IMR-90 (cell line): ENCODE data around the gene ENOX1. TPM values are rescaled to one million over a fixed set of nuclear protein-coding genes. Genes with fewer than 3 reads are reported as not detected.

Experiments
- ATAC-seq: fragments of 200-7000 bp; cut with Tn5 transposase; 2 replicates; pipeline ENCODE4 v1.9.1; 2020; ENCODE audit warnings: low read depth, mild to moderate bottlenecking, moderate library complexity
- BruUV-seq: library from RNA; stranded (reverse); fragments of 400-500 nt; replicated peaks from 2 replicates; lab custom pipeline; 2021; lab: Mats Ljungman, UMichigan
- CTCF ChIA-PET: fragments of 300-600 bp; formaldehyde crosslinking; extraction: SDS; loops from one replicate; lab custom pipeline; 2021; ENCODE audit warnings: antibody characterized with exemption; lab: Yijun Ruan, JAX
- POLR2A ChIA-PET: fragments of 300-600 bp; sonication (Branson Sonifier 250); formaldehyde crosslinking; loops from one replicate; lab custom pipeline; 2022; ENCODE audit warnings: antibody characterized with exemption; ENCODE audit not compliant: unreplicated experiment; lab: Charles Lee
- DNase-seq: peaks from one replicate; pipeline ENCODE4 v3.0.0; 2013
- H2AFZ ChIP-seq: replicated peaks from 2 replicates; pipeline ENCODE3; 2013; ENCODE audit warnings: low read length, mild to moderate bottlenecking; ENCODE audit not compliant: poor library complexity
- H2AK5ac ChIP-seq: 2 replicates; pipeline ENCODE4 v1.6.1; 2013; ENCODE audit warnings: low read depth, low read length, inconsistent platforms
- H2AK9ac ChIP-seq: replicated peaks from 2 replicates; pipeline ENCODE3; 2013; ENCODE audit warnings: mild to moderate bottlenecking, low read depth, low read length, moderate library complexity; ENCODE audit not compliant: poor library complexity
- H2BK120ac ChIP-seq: 2 replicates; pipeline ENCODE4 v1.6.1; 2013; ENCODE audit warnings: low read depth, low read length, inconsistent platforms
- H2BK15ac ChIP-seq: 3 replicates; pipeline ENCODE4 v1.6.1; 2013; ENCODE audit warnings: low read depth, low read length, inconsistent platforms
- H2BK20ac ChIP-seq: 2 replicates; pipeline ENCODE4 v1.6.1; 2013; ENCODE audit warnings: low read depth, mild to moderate bottlenecking, inconsistent platforms, low read length, moderate library complexity
- H2BK5ac ChIP-seq: 2 replicates; pipeline ENCODE4 v1.6.1; 2013; ENCODE audit warnings: mild to moderate bottlenecking, low read depth, low read length, inconsistent platforms; ENCODE audit not compliant: poor library complexity, severe bottlenecking
- H3K14ac ChIP-seq: replicated peaks from 2 replicates; pipeline ENCODE4 v1.6.1; 2013; ENCODE audit warnings: low read depth, low read length, inconsistent platforms
- H3K18ac ChIP-seq: 2 replicates; pipeline ENCODE4 v1.6.1; 2013; ENCODE audit warnings: low read depth, low read length, control low read depth
- H3K23ac ChIP-seq: 2 replicates; pipeline ENCODE4 v1.6.1; 2013; ENCODE audit warnings: low read depth, low read length, inconsistent platforms
- H3K27ac ChIP-seq: 2 replicates; pipeline ENCODE4 v1.5.1; 2013; ENCODE audit warnings: mild to moderate bottlenecking, control low read depth, low read length; ENCODE audit not compliant: insufficient read depth
- H3K27me3 ChIP-seq: 2 replicates; pipeline ENCODE4 v1.6.1; 2013; ENCODE audit warnings: low read length; ENCODE audit not compliant: control insufficient read depth, insufficient read depth
- H3K36me3 ChIP-seq: 2 replicates; pipeline ENCODE4 v1.6.1; 2013; ENCODE audit warnings: low read length, mixed read lengths; ENCODE audit not compliant: control insufficient read depth, insufficient read depth
- H3K4ac ChIP-seq: 2 replicates; pipeline ENCODE4 v1.6.1; 2013; ENCODE audit warnings: low read depth, low read length, inconsistent platforms
- H3K4me1 ChIP-seq: 2 replicates; pipeline ENCODE4 v1.6.1; 2013; ENCODE audit warnings: low read length, mixed read lengths; ENCODE audit not compliant: control insufficient read depth, insufficient read depth
- H3K4me2 ChIP-seq: 2 replicates; pipeline ENCODE4 v1.6.1; 2013; ENCODE audit warnings: low read depth, mild to moderate bottlenecking, control low read depth, low read length, moderate library complexity
- H3K4me3 ChIP-seq: 2 replicates; pipeline ENCODE4 v1.5.1; 2013; ENCODE audit warnings: low read depth, mild to moderate bottlenecking, control low read depth, low read length, moderate library complexity; ENCODE audit not compliant: insufficient read depth
- H3K56ac ChIP-seq: 2 replicates; pipeline ENCODE4 v1.6.1; 2013; ENCODE audit warnings: low read length, inconsistent platforms; ENCODE audit not compliant: insufficient read depth; ENCODE audit errors: extremely low read depth
- H3K79me1 ChIP-seq, 2 experiments: 2 replicates each; pipeline ENCODE4 v1.6.1; 2013; ENCODE audit warnings: low read length in 2 of 2, inconsistent platforms in 1 of 2, low read depth in 1 of 2
- H3K9ac ChIP-seq: 2 replicates; pipeline ENCODE4 v1.6.1; 2013; ENCODE audit warnings: low read depth, low read length, control low read depth
- H3K9me1 ChIP-seq: 2 replicates; pipeline ENCODE4 v1.6.1; 2013; ENCODE audit warnings: low read length, inconsistent platforms; ENCODE audit not compliant: insufficient read depth
- H3K9me3 ChIP-seq: 2 replicates; pipeline ENCODE4 v1.6.1; 2013; ENCODE audit warnings: low read length; ENCODE audit not compliant: control insufficient read depth, insufficient read depth
- H4K20me1 ChIP-seq: 2 replicates; pipeline ENCODE4 v1.6.1; 2013; ENCODE audit warnings: low read length, inconsistent platforms; ENCODE audit not compliant: insufficient read depth
- H4K5ac ChIP-seq: 2 replicates; pipeline ENCODE4 v1.6.1; 2013; ENCODE audit warnings: mild to moderate bottlenecking, low read depth, low read length, control low read depth
- H4K8ac ChIP-seq, 2 experiments: 2 replicates each; pipeline ENCODE4 v1.6.1; 2013; ENCODE audit warnings: low read depth in 2 of 2, low read length in 2 of 2, control low read depth in 1 of 2, inconsistent platforms in 1 of 2
- H4K91ac ChIP-seq: 2 replicates; pipeline ENCODE4 v1.6.1; 2013; ENCODE audit warnings: low read depth, low read length, inconsistent platforms; ENCODE audit not compliant: insufficient read depth
- BHLHE40 ChIP-seq: fragments of 150-350 bp; IDR thresholded peaks from 2 replicates; pipeline ENCODE4 v1.6.1; 2016; ENCODE audit warnings: mild to moderate bottlenecking, low read depth, low read length
- FOS ChIP-seq: fragments of 150-350 bp; IDR thresholded peaks from 2 replicates; pipeline ENCODE4 v1.6.1; 2016; ENCODE audit warnings: low read depth, low read length
- NFE2L2 ChIP-seq: fragments of 150-350 bp; IDR thresholded peaks from 2 replicates; pipeline ENCODE4 v1.6.1; 2016; ENCODE audit warnings: low read depth, mild to moderate bottlenecking, low read length
- RAD21 ChIP-seq: IDR thresholded peaks from 2 replicates; pipeline ENCODE4 v1.6.1; 2012; ENCODE audit warnings: low read length, improper control_type of control experiment
- RCOR1 ChIP-seq: IDR thresholded peaks from 2 replicates; pipeline ENCODE4 v1.6.1; 2012; ENCODE audit warnings: mild to moderate bottlenecking, low read length, improper control_type of control experiment; ENCODE audit not compliant: insufficient replicate concordance
- RFX5 ChIP-seq: IDR thresholded peaks from 2 replicates; pipeline ENCODE4 v1.8.0; 2012; ENCODE audit warnings: low read depth, mild to moderate bottlenecking, low read length, moderate library complexity
- SMC3 ChIP-seq: fragments of 150-350 bp; IDR thresholded peaks from 2 replicates; pipeline ENCODE4 v1.6.1; 2016; ENCODE audit warnings: low read depth, mild to moderate bottlenecking, antibody characterized with exemption, low read length, moderate library complexity
- WGBS, 2 experiments: methylation state at CpG; one replicate each; pipeline versions ENCODE4 v1.1.5 to v1.1.7; 2013; ENCODE audit warnings: missing lambda C conversion rate in 2 of 2; ENCODE audit not compliant: insufficient read length in 1 of 2; ENCODE audit errors: extremely low coverage in 2 of 2; 5-methylcytosine and 5-hydroxymethylcytosine counted together
- dilution Hi-C: fragments of 300-500 bp; cut with HindIII; formaldehyde crosslinking; loops from one replicate; pipeline ENCODE4 v1.14.3; 2018; ENCODE audit warnings: low sequenced_read_pairs; ENCODE audit not compliant: unreplicated experiment
- in situ Hi-C: fragments of 300-500 bp; cut with MboI; formaldehyde crosslinking; loops from 3 replicates; pipeline ENCODE4 v1.14.3; 2019; ENCODE audit warnings: low sequenced_read_pairs, inconsistent platforms, mixed read lengths
- intact Hi-C: fragments of 100-400 bp; cut with micrococcal nuclease; formaldehyde crosslinking; loops from 2 replicates; pipeline ENCODE4 v1.10.0; 2022
- polyA plus RNA-seq, 3 experiments: library from polyadenylated mRNA; depleted of rRNA; stranded (reverse); fragments of >200 nt; gene quantifications; 2 replicates each; pipeline ENCODE4 v1.2.3, GENCODE V29; 2012; ENCODE audit warnings: low replicate concordance in 1 of 3
- total RNA-seq: library from RNA; depleted of rRNA; stranded (reverse); fragments of >200 nt; gene quantifications from 2 replicates; pipeline ENCODE4 v1.2.3, GENCODE V29; 2012
- TF ChIP-seq, protein P1 (sequence below): fragments of 150-350 bp; IDR thresholded peaks from 2 replicates; pipeline ENCODE4 v1.6.1; 2016; ENCODE audit warnings: low read depth, mild to moderate bottlenecking, low read length, moderate library complexity, borderline replicate concordance
- TF ChIP-seq, protein P2 (sequence below): conservative IDR thresholded peaks from 2 replicates; pipeline ENCODE4 v1.5.1; 2012; ENCODE audit warnings: mild to moderate bottlenecking, low read depth, low read length, improper control_type of control experiment
- TF ChIP-seq, protein P3 (sequence below): fragments of 150-350 bp; IDR thresholded peaks from 2 replicates; pipeline ENCODE4 v1.6.1; 2017; ENCODE audit warnings: mild to moderate bottlenecking, antibody characterized with exemption, low read length, low read depth

The ENOX1 gene
- total and polyA plus RNA-seq, 2 of the 4 experiments (the other 2 are of a cell fraction) = 0.99 to 1.3 TPM

- H3K4ac ChIP-seq = no peak overlapping the region
- in situ Hi-C loops (no loop called here), dilution Hi-C loops (no loop called here)
Measured at GRCh38 chr13:43251961-43252360, 534.8 kb downstream of the ENOX1 start.

More at GRCh38 chr13:43251961-43252360, 534.8 kb downstream of the ENOX1 start:
- H3K4me3 ChIP-seq = no peak overlapping the region
- H3K18ac ChIP-seq = no peak overlapping the region
- no peaks in the 10 kb centered on the region for H4K20me1 ChIP-seq
- H2AFZ ChIP-seq = no peak overlapping the region
- no peak overlapping the region for H3K23ac ChIP-seq
- CTCF ChIA-PET = no interaction called here
- H3K14ac ChIP-seq = no peak overlapping the region
- no peak overlapping the region for H2BK5ac ChIP-seq
- H3K9me1 ChIP-seq = no peaks in the 10 kb centered on the region
- H3K9ac ChIP-seq = no peak overlapping the region
- no peak overlapping the region for H3K4me2 ChIP-seq
- no peaks in the 10 kb centered on the region for H3K36me3 ChIP-seq
- no peak overlapping the region for H2BK20ac ChIP-seq
- no peak overlapping the region for H2BK120ac ChIP-seq
- H3K9me3 ChIP-seq = no peaks in the 10 kb centered on the region
- H3K56ac ChIP-seq = no peak overlapping the region
- no peak overlapping the region for H3K27ac ChIP-seq
- H4K8ac ChIP-seq = no peak overlapping the region
- intact Hi-C loops = no loop called here
- no peaks in the 10 kb centered on the region for H3K79me1 ChIP-seq
- ATAC-seq (no peak), DNase-seq (no peak)
- H2BK15ac ChIP-seq = no peak overlapping the region
- no peak overlapping the region for H4K5ac ChIP-seq
- H2AK9ac ChIP-seq = no peak overlapping the region
- POLR2A ChIA-PET = no interaction called here
- no peak for TF ChIP-seq FOS
- no peak for TF ChIP-seq BHLHE40
- TF ChIP-seq, protein P1, sequence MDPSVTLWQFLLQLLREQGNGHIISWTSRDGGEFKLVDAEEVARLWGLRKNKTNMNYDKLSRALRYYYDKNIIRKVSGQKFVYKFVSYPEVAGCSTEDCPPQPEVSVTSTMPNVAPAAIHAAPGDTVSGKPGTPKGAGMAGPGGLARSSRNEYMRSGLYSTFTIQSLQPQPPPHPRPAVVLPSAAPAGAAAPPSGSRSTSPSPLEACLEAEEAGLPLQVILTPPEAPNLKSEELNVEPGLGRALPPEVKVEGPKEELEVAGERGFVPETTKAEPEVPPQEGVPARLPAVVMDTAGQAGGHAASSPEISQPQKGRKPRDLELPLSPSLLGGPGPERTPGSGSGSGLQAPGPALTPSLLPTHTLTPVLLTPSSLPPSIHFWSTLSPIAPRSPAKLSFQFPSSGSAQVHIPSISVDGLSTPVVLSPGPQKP = no peak
- TF ChIP-seq, protein P2, sequence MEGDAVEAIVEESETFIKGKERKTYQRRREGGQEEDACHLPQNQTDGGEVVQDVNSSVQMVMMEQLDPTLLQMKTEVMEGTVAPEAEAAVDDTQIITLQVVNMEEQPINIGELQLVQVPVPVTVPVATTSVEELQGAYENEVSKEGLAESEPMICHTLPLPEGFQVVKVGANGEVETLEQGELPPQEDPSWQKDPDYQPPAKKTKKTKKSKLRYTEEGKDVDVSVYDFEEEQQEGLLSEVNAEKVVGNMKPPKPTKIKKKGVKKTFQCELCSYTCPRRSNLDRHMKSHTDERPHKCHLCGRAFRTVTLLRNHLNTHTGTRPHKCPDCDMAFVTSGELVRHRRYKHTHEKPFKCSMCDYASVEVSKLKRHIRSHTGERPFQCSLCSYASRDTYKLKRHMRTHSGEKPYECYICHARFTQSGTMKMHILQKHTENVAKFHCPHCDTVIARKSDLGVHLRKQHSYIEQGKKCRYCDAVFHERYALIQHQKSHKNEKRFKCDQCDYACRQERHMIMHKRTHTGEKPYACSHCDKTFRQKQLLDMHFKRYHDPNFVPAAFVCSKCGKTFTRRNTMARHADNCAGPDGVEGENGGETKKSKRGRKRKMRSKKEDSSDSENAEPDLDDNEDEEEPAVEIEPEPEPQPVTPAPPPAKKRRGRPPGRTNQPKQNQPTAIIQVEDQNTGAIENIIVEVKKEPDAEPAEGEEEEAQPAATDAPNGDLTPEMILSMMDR = no peak
- TF ChIP-seq RCOR1 = no peak
- TF ChIP-seq SMC3 = no peak
- no peak for TF ChIP-seq NFE2L2
- TF ChIP-seq, protein P3, sequence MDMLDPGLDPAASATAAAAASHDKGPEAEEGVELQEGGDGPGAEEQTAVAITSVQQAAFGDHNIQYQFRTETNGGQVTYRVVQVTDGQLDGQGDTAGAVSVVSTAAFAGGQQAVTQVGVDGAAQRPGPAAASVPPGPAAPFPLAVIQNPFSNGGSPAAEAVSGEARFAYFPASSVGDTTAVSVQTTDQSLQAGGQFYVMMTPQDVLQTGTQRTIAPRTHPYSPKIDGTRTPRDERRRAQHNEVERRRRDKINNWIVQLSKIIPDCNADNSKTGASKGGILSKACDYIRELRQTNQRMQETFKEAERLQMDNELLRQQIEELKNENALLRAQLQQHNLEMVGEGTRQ = no peak
- TF ChIP-seq RFX5 = no peak
- no peak for TF ChIP-seq RAD21
- no peaks in the 10 kb centered on the region for H3K27me3 ChIP-seq
- no peaks in the 10 kb centered on the region for H3K4me1 ChIP-seq
- no peak overlapping the region for H4K91ac ChIP-seq
- H2AK5ac ChIP-seq = no peak overlapping the region
- BruUV-seq = no TSS peak
- WGBS, 2 experiments = 55% methylated on average over 3 of the region's 5 CpGs; no CpG with 5 or more reads in 1 of the 2 experiments
